PC-9 (cell line): ENCODE data around the gene FOXK1.

ENCODE experiments used
- EZH2 ChIP-seq: fragments of 200-600 bp; sonication (generic); IDR thresholded peaks from 2 replicates; pipeline ENCODE4 v1.8.0; 2017; ENCODE audit warnings: antibody characterized with exemption, low read depth
- TF ChIP-seq, protein P1 (sequence below): fragments of 200-600 bp; sonication (generic); conservative IDR thresholded peaks from 2 replicates; pipeline ENCODE4 v1.6.1; 2017; ENCODE audit warnings: mixed run types, antibody characterized with exemption, mild to moderate bottlenecking, moderate library complexity

DNA sequence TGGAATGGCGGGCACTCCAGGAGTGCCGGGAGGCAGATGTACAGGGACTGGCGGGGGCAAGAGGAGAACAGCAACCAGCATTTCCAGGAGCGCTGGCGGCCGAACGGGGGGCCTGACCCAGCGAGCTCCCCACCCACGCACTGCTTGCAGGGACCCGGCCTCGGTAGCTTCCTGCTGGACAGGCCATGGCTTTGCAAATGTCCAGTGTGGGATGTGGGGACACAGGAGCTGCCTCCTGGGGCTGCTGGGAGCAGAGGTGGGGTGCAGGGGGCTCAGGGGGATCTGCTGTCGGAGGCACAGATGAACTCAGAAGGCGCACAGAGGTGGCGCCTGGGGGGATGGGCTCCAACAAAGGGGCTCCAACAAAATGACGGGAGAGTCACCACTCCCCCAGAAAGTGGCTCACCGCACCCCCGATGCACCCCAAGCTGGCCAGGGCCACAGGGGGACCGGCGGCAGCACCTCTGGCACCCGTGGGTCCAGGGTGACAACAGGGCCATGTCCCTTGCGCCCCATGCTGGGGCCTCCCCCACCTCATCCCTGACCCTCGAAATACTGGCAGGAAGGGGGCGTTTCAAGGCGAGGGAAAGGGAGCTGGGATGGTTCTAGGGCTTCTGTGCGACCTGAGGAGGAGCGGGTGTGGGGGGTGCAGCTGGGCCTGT, 134.5 kb downstream of the FOXK1 start:
- TF ChIP-seq, protein P1, sequence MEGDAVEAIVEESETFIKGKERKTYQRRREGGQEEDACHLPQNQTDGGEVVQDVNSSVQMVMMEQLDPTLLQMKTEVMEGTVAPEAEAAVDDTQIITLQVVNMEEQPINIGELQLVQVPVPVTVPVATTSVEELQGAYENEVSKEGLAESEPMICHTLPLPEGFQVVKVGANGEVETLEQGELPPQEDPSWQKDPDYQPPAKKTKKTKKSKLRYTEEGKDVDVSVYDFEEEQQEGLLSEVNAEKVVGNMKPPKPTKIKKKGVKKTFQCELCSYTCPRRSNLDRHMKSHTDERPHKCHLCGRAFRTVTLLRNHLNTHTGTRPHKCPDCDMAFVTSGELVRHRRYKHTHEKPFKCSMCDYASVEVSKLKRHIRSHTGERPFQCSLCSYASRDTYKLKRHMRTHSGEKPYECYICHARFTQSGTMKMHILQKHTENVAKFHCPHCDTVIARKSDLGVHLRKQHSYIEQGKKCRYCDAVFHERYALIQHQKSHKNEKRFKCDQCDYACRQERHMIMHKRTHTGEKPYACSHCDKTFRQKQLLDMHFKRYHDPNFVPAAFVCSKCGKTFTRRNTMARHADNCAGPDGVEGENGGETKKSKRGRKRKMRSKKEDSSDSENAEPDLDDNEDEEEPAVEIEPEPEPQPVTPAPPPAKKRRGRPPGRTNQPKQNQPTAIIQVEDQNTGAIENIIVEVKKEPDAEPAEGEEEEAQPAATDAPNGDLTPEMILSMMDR: no peak
- TF ChIP-seq EZH2: no peak
